B cell (primary cell): ENCODE data around the gene ITPKB. TPM values are rescaled to one million over a fixed set of nuclear protein-coding genes. Genes with fewer than 3 reads are reported as not detected.

ENCODE experiments used
- ATAC-seq: fragments of 200-7000 bp; cut with Tn5 transposase; one replicate; pipeline ENCODE4 v1.10.0; 2021; ENCODE audit warnings: low read depth, mild to moderate bottlenecking, moderate number of reproducible peaks, moderate library complexity
- CTCF ChIA-PET: fragments of 350-600 bp; sonication (Branson Sonifier 250); formaldehyde crosslinking; loops from one replicate; lab custom pipeline; 2021; ENCODE audit warnings: antibody characterized with exemption, inconsistent platforms; lab: Charles Lee
- POLR2A ChIA-PET: fragments of 350-600 bp; sonication (Branson Sonifier 250); formaldehyde crosslinking; loops from one replicate; lab custom pipeline; 2021; ENCODE audit warnings: antibody characterized with exemption; lab: Charles Lee
- DNase-seq: peaks from one replicate; pipeline ENCODE4 v3.0.0; 2013
- H2AFZ ChIP-seq: 2 replicates; pipeline ENCODE4 v1.6.1; 2012; ENCODE audit warnings: mild to moderate bottlenecking, low read depth, low read length; ENCODE audit not compliant: insufficient read depth, poor library complexity, severe bottlenecking
- H3K27ac ChIP-seq, 2 donors: 1 replicate in 1 of 2; 2 replicates in 1 of 2; pipeline ENCODE4 v1.5.1; 2012 to 2013; ENCODE audit warnings: low read length in 2 of 2, mild to moderate bottlenecking in 2 of 2, moderate library complexity in 1 of 2
- H3K27me3 ChIP-seq, 4 experiments: fragments of 200-600 bp in 1 of 4; sonication (generic) in 1 of 4; replicated peaks in 1 of 4; 1 replicate in 2 of 4; 2 replicates in 2 of 4; pipeline versions ENCODE4 v1.6.1 to v1.7.0; 2013 to 2016; ENCODE audit warnings: low read length in 3 of 4, mild to moderate bottlenecking in 2 of 4, mixed read lengths in 1 of 4, moderate library complexity in 1 of 4; ENCODE audit not compliant: insufficient read depth in 4 of 4, control insufficient read depth in 3 of 4; ENCODE audit errors: control extremely low read depth in 1 of 4
- H3K36me3 ChIP-seq, 2 experiments: replicated peaks in 1 of 2; 1 replicate in 1 of 2; 2 replicates in 1 of 2; pipeline versions ENCODE4 v1.6.1 to v1.7.1; 2013; ENCODE audit warnings: low read length in 1 of 2; ENCODE audit not compliant: insufficient read depth in 2 of 2, control insufficient read depth in 1 of 2; ENCODE audit errors: control extremely low read depth in 1 of 2, extremely low read depth in 1 of 2
- H3K4me1 ChIP-seq, 2 donors: fragments of 200-600 bp in 1 of 2; sonication (generic) in 1 of 2; 1 replicate in 1 of 2; 2 replicates in 1 of 2; pipeline versions ENCODE4 v1.5.1 to v1.6.1; 2013 to 2017; ENCODE audit warnings: low read length in 2 of 2; ENCODE audit not compliant: control insufficient read depth in 2 of 2, insufficient read depth in 2 of 2
- H3K4me2 ChIP-seq: replicated peaks from 2 replicates; pipeline ENCODE3; 2012; ENCODE audit warnings: mild to moderate bottlenecking, low read depth, low read length; ENCODE audit not compliant: poor library complexity, severe bottlenecking
- H3K4me3 ChIP-seq, 5 experiments: fragments of 200-600 bp in 1 of 5; sonication (generic) in 1 of 5; 1 replicate in 3 of 5; 2 replicates in 2 of 5; pipeline versions ENCODE4 v1.5.1 to v1.7.0; 2011 to 2016; ENCODE audit warnings: low read length in 4 of 5, mild to moderate bottlenecking in 4 of 5, low read depth in 2 of 5, control low read depth in 1 of 5, moderate library complexity in 1 of 5; ENCODE audit not compliant: insufficient read depth in 1 of 5; ENCODE audit errors: control extremely low read depth in 1 of 5, extremely low read depth in 1 of 5
- H3K79me2 ChIP-seq: fragments of 200-600 bp; sonication (generic); one replicate; pipeline ENCODE4 v1.6.0; 2016; ENCODE audit warnings: low read length; ENCODE audit not compliant: control insufficient read depth, insufficient read depth
- H3K9ac ChIP-seq: fragments of 200-600 bp; sonication (generic); 2 replicates; pipeline ENCODE4 v1.6.1; 2017; ENCODE audit warnings: mild to moderate bottlenecking, low read length, moderate library complexity
- H3K9me3 ChIP-seq, 3 donors: one replicate each; pipeline versions ENCODE4 v1.6.1 to v1.7.1; 2013; ENCODE audit warnings: low read length in 2 of 3; ENCODE audit not compliant: control insufficient read depth in 2 of 3, insufficient read depth in 1 of 3; ENCODE audit errors: control extremely low read depth in 1 of 3
- H4K20me1 ChIP-seq: 2 replicates; pipeline ENCODE4 v1.6.0; 2012; ENCODE audit warnings: mild to moderate bottlenecking, low read length; ENCODE audit not compliant: insufficient read depth, control insufficient read depth, poor library complexity, severe bottlenecking
- H3K27ac Mint-ChIP-seq: one replicate; pipeline ENCODE4 v1.8.0; 2021; ENCODE audit warnings: mixed read lengths
- H3K27me3 Mint-ChIP-seq: one replicate; pipeline ENCODE4 v1.8.0; 2021; ENCODE audit warnings: mixed read lengths
- H3K4me1 Mint-ChIP-seq: one replicate; pipeline ENCODE4 v1.8.0; 2021; ENCODE audit warnings: mixed read lengths
- H3K4me3 Mint-ChIP-seq: one replicate; pipeline ENCODE4 v1.8.0; 2021; ENCODE audit warnings: mixed read lengths
- H3K9me3 Mint-ChIP-seq: one replicate; pipeline ENCODE4 v1.8.0; 2022; ENCODE audit warnings: mixed read lengths; ENCODE audit not compliant: insufficient read depth
- EZH2 ChIP-seq: IDR thresholded peaks from 2 replicates; pipeline ENCODE4 v1.6.1; 2012; ENCODE audit warnings: borderline replicate concordance, low read depth, mild to moderate bottlenecking, moderate library complexity, low read length; ENCODE audit not compliant: insufficient read depth, poor library complexity, severe bottlenecking
- WGBS: methylation state at CpG from one replicate; pipeline ENCODE4 v1.1.5; 2013; ENCODE audit warnings: missing lambda C conversion rate; ENCODE audit not compliant: insufficient coverage; 5-methylcytosine and 5-hydroxymethylcytosine counted together
- intact Hi-C: fragments of 100-400 bp; cut with micrococcal nuclease; formaldehyde crosslinking; loops from one replicate; pipeline ENCODE4 v1.10.0; 2022
- polyA plus RNA-seq: library from polyadenylated mRNA; depleted of rRNA; stranded (reverse); fragments of >200 nt; gene quantifications from 2 replicates; pipeline ENCODE4 v1.2.3, GENCODE V29; 2012
- total RNA-seq, 2 donors: library from RNA; stranded (reverse); fragments of 120-200 nt in 1 of 2; gene quantifications; 1 replicate in 1 of 2; 2 replicates in 1 of 2; pipeline versions ENCODE4 v1.2.3 to v1.2.4, GENCODE V29; 2013 to 2022
- TF ChIP-seq, protein P1 (sequence below): fragments of 200-600 bp; IDR thresholded peaks from one replicate; pipeline ENCODE4 v1.8.0; 2022; ENCODE audit warnings: antibody characterized with exemption, mild to moderate bottlenecking

The ITPKB gene
- total and polyA plus RNA-seq, 2 donors (not counting 1 experiment from before 2014, with no cell fraction given) = 21.8 to 93.5 TPM

DNA sequence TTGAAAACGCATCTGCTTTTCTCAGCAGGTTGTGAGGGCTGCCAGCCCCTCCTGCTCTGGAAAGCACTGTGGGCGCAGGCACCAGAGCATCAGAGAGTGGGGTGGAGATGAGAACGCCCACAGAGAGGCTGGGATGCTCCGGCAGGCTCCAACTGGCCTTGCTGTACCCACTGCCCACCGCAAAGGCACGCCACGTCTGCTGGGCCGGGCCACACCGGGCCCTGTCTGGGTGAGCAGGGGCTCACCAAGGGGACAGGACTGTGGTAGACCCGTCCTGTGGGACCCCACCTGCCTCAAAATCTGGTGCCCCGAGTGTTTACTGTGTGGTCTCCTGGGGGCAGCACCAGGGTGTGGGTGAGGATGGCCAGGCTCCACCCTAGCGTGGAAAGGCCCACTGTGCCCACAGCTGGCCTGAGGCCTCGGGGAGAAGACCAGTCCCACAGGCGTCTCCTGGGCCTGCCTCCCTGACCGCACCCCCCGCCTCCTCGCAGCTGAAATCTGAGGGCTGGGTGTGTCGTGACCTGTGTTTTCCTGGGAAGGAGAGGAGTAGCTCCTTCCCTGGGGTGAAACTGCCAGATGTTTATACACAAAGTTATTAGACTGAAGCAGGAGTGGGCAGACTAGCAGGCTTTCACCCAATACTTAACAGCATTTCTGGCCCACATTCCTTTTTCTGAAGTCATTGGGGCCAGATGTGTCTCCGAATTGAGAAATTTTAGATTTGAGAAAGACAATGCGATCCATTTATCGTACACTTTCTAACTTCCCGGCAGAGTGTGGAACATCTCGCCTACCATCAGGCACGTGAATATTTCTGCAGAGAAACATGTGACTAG is 136.7 kb downstream of the ITPKB start:
- no peaks in the 10 kb centered on the region for H3K27me3 ChIP-seq
- H3K9me3 ChIP-seq = no peaks in the 10 kb centered on the region
- H3K79me2 ChIP-seq = no peaks in the 10 kb centered on the region
- Mint-ChIP-seq H3K9me3 (no peaks in the 10 kb centered on the region), H3K4me3 (no peak overlapping the region), H3K27me3 (peaks cover 4% of the 10 kb centered on the region), H3K4me1 (peaks cover 6% of the 10 kb centered on the region), H3K27ac (no peak overlapping the region)
- H2AFZ ChIP-seq = no peak overlapping the region
- H3K4me3 ChIP-seq = no peak overlapping the region
- TF ChIP-seq EZH2 = no peak
- TF ChIP-seq, protein P1, sequence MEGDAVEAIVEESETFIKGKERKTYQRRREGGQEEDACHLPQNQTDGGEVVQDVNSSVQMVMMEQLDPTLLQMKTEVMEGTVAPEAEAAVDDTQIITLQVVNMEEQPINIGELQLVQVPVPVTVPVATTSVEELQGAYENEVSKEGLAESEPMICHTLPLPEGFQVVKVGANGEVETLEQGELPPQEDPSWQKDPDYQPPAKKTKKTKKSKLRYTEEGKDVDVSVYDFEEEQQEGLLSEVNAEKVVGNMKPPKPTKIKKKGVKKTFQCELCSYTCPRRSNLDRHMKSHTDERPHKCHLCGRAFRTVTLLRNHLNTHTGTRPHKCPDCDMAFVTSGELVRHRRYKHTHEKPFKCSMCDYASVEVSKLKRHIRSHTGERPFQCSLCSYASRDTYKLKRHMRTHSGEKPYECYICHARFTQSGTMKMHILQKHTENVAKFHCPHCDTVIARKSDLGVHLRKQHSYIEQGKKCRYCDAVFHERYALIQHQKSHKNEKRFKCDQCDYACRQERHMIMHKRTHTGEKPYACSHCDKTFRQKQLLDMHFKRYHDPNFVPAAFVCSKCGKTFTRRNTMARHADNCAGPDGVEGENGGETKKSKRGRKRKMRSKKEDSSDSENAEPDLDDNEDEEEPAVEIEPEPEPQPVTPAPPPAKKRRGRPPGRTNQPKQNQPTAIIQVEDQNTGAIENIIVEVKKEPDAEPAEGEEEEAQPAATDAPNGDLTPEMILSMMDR = no peak
- H3K36me3 ChIP-seq = no peaks in the 10 kb centered on the region
- CTCF ChIA-PET = interaction anchor here (1.6 kb wide), 1 partner anchor 177 kb away, joined by 3 read pairs; no protein-coding TSS in a partner anchor
- H4K20me1 ChIP-seq = no peaks in the 10 kb centered on the region
- no peak for DNase-seq
- POLR2A ChIA-PET = no interaction called here
- 89% methylated on average over 19 of the region's 24 CpGs for WGBS
- H3K4me1 ChIP-seq = no peaks in the 10 kb centered on the region
- no peak overlapping the region for H3K4me2 ChIP-seq
- no peak overlapping the region for H3K9ac ChIP-seq
- no peak overlapping the region for H3K27ac ChIP-seq
- intact Hi-C loops = no loop called here
- ATAC-seq = no peak

DNA sequence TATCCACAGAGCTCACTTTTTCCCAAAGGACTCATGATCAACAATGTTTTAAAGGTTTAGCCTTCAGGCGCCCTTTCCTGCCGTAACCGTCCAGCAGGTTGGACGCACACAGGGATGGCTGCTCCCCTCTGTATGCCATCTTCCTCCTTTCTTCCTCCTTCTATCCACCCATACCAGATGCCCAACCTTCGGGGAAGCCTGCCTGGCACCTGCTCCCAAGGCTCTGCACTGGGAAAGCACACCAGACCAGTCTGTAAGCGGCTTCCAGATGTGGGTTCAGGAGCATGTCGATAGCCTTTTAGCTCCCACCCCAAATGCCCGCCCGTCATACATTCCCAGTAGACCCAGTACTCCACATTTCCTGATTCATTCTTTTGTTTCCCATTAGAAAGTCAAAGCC is 137.6 kb downstream of the ITPKB start:
- CTCF ChIA-PET = no interaction called here
- ATAC-seq (no peak), DNase-seq (no peak)
- TF ChIP-seq, protein P1 = no peak
- TF ChIP-seq EZH2 = no peak
- 98% methylated on average over 7 of the region's 9 CpGs for WGBS
- Mint-ChIP-seq H3K9me3 (no peaks in the 10 kb centered on the region), H3K4me1 (peaks cover 6% of the 10 kb centered on the region), H3K27ac (no peak overlapping the region), H3K27me3 (peaks cover 4% of the 10 kb centered on the region), H3K4me3 (no peak overlapping the region)
- H3K4me2 ChIP-seq = no peak overlapping the region
- intact Hi-C loops = no loop called here
- no peaks in the 10 kb centered on the region for H4K20me1 ChIP-seq
- H3K27ac ChIP-seq = no peak overlapping the region
- no peaks in the 10 kb centered on the region for H3K9me3 ChIP-seq
- no peaks in the 10 kb centered on the region for H3K79me2 ChIP-seq
- H3K4me1 ChIP-seq = no peaks in the 10 kb centered on the region
- POLR2A ChIA-PET = no interaction called here
- no peak overlapping the region for H2AFZ ChIP-seq
- H3K27me3 ChIP-seq = no peaks in the 10 kb centered on the region
- H3K9ac ChIP-seq = no peak overlapping the region
- H3K4me3 ChIP-seq = no peak overlapping the region
- no peaks in the 10 kb centered on the region for H3K36me3 ChIP-seq
